Measurements from ENCODE around the gene KCTD6. TPM values are rescaled to one million over a fixed set of nuclear protein-coding genes. Genes with fewer than 3 reads are reported as not detected.

The KCTD6 gene
- total RNA-seq = 6.2 and 8.4 TPM in 2 replicates

GRCh38 chr3:58491506-58492402, at the start of gene KCTD6:
Gene KCTD6, plus strand, starts transcription at chr3:58492096. Its CDS starts 6,660 bp downstream, at chr3:58498756.

GRCh38 chr3:58536501-58537411, 44.9 kb downstream of the KCTD6 start, which contains the start of gene ACOX2:
Gene ACOX2, minus strand, starts transcription at chr3:58537190. Its CDS starts 2,084 bp downstream, at chr3:58535106.

Other genes starting within 250 kb of the KCTD6 start
- gene RPP14, start 185.9 kb upstream of the KCTD6 start, total RNA-seq = 9.9 and 16.0 TPM in 2 replicates
- 5.1 and 5.3 TPM in 2 replicates for gene HTD2, start 185.6 kb upstream of the KCTD6 start, total RNA-seq
- 40.1 and 40.4 TPM in 2 replicates for gene PXK, start 159.2 kb upstream of the KCTD6 start, total RNA-seq
- gene PDHB, start 58.3 kb upstream of the KCTD6 start, total RNA-seq = 46.3 and 49.5 TPM in 2 replicates
- gene ACOX2, start 45.1 kb downstream of the KCTD6 start, total RNA-seq = 13.1 and 28.7 TPM in 2 replicates
- under 0.01 TPM in 1 of 2 replicates, not detected in the other for gene FAM107A, start 85.3 kb downstream of the KCTD6 start, total RNA-seq
- gene FAM3D, start 174.7 kb downstream of the KCTD6 start, total RNA-seq = not detected in 2 replicates